RPMI8226 (cell line): ENCODE results near the gene VPS37C.
"Not testable (repeated sequence)": the region's sequence is repeated elsewhere in the genome, so short reads cannot be mapped to it uniquely, and the experiment has no call there.

Source experiments
- DNase-seq: peaks from one replicate; pipeline ENCODE4 v3.0.0-alpha.2; 2015

Gene VPS37C

DNA sequence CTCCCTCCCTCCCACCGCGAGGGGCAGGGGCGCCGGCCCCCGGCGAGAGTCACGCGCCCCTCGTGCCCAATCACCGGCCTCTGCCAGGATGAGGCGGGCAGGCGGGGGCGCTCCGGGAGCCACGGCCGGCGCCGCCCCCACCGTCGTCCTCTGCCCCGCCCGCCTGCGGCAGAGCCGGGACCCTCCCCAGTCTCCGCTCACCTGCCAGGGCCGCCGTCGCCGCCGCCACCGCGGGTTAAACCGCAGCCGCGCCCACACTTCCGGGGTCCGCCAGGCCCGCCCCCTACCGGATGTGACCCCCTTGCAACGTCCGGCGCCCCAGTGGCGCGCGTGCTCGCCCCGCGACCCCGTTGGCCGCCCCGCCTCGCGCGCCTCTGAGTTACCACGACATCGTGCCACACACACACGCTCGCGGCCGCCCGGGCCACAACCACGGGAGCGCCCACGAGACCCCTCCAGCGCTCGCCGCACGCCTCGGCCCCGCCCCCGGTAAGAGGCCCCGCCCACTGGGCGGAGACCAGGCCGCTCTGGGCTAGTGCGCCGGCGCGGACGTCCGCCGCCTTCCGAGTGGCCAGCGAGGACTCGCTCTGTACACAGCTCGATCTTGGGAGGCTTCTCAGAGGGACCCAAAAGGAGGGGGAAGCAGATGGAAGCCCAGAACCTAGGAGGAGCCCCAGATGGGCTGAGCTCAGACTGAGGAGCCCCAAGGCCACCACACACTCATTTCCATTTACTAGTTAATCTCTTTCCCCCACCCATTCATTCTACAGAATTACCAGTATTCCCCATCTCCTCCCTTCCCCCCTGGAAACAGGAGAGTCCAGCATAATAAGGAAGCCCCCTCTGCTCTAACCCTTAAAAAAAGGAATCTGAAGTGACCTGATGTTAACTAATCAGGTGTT is at the start of gene VPS37C:
Gene VPS37C (minus strand): TSS at position 237 of the 902 bp plus-strand sequence. CDS start 22,597 bp downstream, outside the sequence.
- DNase-seq, result peak; percentile 96

GRCh38 chr11:61210629-61211028 is 49.4 kb upstream of the VPS37C start:
- DNase-seq, result not testable (repeated sequence)

- not testable (repeated sequence) for DNase-seq
These were observed 46.5 kb upstream of the VPS37C start for GRCh38 chr11:61207636-61208310.

- DNase-seq, result not testable (repeated sequence)
These were observed 43.4 kb upstream of the VPS37C start for GRCh38 chr11:61204502-61205059.

- not testable (repeated sequence) for DNase-seq
These were observed 42.6 kb upstream of the VPS37C start for GRCh38 chr11:61203873-61204272.

DNA sequence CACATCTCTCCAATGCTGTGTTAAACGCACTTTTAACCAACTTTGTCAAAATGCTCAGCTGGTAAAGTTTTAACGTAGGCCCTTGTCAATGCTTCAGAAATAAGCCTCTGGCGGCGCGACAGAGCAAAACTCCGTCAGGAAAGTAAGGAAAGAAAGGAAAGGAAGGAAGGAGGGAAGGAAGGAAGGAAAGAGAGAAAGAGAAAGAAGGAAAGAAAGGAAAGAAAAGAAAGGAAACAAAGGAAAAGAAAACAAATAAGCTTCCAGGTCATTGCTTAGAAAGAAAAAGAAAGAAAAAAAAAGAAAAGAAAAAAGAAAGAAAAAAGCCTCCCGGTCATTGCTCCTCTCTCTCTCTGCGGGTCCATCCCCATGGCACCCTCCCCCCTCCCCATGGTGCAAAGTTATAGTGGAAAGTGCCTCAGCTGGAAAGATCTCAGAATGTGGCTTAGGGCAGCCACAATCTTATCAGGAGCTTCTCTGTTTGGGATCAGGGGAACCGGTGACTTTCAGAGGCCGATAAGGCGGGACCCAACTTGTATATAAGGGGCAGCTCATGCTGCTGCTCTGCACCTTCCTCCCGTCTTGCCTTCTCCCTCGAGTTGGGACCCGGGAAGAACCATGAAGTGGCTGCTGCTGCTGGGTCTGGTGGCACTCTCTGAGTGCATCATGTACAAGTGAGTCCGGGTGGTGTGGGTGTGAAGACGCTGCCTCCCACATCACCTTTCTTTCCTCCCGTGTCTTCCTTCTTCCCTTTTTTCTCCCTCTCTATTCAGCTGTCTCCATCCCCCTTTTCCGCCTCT is 41.9 kb upstream of the VPS37C start, which contains the start of gene PGA3:
Gene PGA3 (plus strand): TSS at position 566 of the 797 bp plus-strand sequence. CDS start 50 bp downstream, at position 616.
- DNase-seq, result not testable (repeated sequence)

- peak; percentile 85 for DNase-seq
These were observed 40.2 kb upstream of the VPS37C start for GRCh38 chr11:61201476-61201875.

DNA sequence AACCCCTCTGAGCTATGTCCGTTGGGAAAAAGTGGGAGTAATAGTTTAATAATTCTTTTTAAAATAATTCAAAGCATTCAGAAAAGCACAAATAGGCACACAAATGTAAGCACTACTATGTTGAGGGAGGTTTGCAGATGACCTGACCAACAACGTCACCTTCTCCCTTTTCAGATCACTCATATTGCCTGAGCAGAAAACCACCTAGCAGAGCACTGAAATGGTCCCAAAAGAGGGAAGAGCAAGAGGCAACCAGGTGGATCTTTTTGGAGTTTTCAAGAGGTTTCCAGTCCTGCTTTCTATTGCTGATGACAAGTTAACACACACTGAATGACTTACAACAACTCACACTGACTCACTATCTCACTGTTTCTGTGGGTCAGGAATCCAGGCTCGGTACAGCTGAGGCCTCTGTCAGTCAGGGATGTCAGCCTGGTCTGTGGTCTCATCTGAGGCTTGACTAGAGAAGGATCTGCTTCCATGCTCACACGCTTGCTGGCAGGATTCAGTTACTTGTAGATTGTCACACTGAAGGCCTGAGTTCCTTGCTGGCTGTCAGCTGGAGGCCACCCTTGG is 37.8 kb upstream of the VPS37C start:
- no peak for DNase-seq

- no peak for DNase-seq
These were observed 37.1 kb upstream of the VPS37C start for GRCh38 chr11:61198361-61198760.

DNA sequence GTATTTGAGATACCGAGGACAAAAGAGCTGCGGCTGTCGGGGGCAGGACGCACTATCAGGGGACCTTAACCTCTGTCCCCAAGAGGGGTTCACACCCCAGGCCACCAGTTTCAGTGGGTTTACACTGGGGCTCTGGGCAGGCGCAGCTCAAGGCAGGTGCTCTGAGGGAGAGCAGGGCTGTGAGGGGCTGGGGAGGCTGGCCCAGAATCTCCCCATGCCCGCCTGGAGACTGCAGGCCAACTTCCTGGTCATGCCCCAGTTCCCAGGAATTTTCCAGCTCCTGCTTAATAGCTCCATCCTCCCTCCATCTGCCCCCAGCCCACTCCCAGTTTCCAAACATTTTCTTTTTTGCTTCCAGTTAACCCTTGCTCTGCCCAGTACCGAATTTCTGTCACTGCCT is 34.5 kb upstream of the VPS37C start:
- no peak for DNase-seq

GRCh38 chr11:61194981-61195695 is 33.9 kb upstream of the VPS37C start:
- DNase-seq, result no peak

DNA sequence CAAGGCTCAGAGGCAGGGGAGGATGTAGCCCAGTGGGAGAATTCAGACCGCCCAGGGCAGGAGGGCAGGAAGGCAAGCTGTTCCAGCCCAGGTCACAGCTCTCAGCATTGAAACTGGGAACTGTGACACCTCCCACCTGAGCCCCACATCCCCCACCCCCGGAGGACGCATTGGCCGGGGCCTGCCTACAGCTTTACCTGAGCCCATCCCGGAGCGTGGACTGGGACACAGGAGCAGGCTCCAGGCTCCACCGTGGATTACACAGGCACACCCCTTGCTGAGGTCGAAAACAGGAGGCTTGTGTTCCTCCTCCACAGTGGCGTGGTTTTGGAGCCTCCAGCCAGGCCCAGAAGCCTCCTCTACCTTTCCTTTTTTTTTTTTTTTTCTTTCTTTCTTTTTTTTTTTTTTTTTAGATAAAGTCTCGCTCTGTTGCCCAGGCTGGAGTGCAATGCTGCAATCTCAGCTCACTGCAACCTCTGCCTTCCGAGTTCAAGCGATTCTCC is 33.0 kb upstream of the VPS37C start:
- no peak for DNase-seq

GRCh38 chr11:61193596-61193995 is 32.4 kb upstream of the VPS37C start:
- DNase-seq, result no peak

DNA sequence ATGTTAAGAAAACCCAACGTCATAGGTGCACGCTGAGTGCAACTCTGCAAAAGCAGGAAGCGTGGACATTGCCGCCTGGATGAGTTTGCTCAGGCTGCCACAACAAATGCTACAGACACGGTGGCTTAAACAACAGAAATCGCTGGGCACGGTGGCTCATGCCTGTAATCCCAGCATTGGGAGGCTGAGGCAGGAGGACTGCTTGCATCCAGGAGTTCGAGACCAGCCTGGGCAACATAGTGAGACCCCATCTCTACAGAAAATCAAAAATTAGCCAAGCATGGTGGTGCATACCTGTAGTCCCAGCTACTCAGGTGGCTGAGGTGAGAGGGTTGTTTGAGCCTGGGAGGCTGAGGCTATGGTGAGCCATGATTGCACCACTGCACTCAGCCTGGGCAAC is 28.7 kb upstream of the VPS37C start:
- no peak for DNase-seq

- peak; percentile 81 for DNase-seq
These were observed 26.4 kb upstream of the VPS37C start for GRCh38 chr11:61187505-61188130.

DNA sequence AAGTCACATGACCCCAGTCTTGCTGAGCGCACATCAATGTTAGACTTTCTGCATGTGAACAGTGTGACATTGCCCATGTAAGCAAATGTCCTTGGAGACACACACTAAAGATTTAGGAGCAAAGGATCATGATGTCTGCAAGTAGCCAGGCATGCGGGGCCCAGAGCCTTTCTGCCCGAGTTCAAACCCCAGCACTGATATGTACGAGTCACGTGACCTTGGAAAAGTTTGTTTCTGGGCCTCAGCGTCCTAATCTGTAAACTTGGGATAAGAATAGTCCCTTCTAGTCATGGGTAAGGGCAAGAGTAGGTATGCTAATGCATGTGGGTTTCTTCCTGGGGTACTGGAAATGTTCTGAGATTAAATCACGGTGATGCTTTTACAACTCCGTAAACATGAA is 25.3 kb upstream of the VPS37C start:
- DNase-seq, result no peak

- no peak for DNase-seq
These were observed 22.4 kb upstream of the VPS37C start for GRCh38 chr11:61183645-61184044.

- no peak for DNase-seq
These were observed 20.3 kb upstream of the VPS37C start for GRCh38 chr11:61181489-61181888.

DNA sequence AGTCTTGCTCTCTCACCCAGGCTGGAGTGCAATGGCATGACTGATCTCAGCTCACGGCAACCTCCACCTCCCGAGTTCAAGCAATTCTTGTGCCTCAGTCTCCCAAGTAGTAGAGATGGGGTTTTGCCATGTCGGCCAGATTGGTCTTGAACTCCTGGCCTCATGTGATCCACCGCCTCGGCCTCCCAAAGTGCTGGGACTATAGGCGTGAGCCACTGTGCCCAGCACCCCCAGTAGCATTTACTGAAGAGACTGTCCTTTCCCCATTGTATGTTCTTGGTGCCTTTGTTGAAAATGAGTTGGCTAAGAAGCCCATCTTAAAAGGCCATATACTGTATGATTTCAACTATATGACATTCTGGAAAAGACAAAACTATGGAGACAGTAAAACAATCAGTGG is 19.0 kb upstream of the VPS37C start:
- not testable (repeated sequence) for DNase-seq

- no peak for DNase-seq
These were observed 15.2 kb upstream of the VPS37C start for GRCh38 chr11:61176446-61176845.

DNA sequence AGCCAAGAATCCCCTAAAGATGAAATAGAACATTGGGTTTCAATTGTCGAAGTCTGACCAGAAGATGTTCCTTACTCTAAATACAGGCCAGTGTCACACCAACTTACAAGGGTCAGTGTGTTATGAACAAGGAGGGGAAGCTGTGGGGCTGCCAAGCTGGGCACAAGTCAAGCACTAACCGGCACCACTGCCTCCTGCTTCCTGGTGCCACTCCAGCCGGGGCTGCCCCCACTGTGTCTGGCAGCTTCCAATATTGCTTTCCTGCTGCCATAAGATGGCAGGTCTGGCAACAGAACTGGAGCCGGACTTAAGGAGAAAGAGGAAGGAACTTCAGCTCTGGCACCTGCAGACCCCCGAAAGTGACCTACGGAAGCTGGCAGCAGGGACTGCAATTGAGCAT is 13.7 kb upstream of the VPS37C start:
- no peak for DNase-seq
